ENCODE measurements around the gene GRN. TPM values are rescaled to one million over a fixed set of nuclear protein-coding genes. Genes with fewer than 3 reads are reported as not detected.

Gene GRN
- polyA plus RNA-seq, 1 of the 3 experiments (the other 2 are of a cell fraction) = 442 TPM

- TF ChIP-seq ZBTB33 (IDR thresholded peaks at IDR 0.05; ENCODE audit: borderline replicate concordance, low read depth) = no peak
- TF ChIP-seq EP300 (IDR thresholded peaks at IDR 0.05; ENCODE audit: borderline replicate concordance in 1 of 2, low read depth in 1 of 2, low read length in 1 of 2) = no peak
- no peak for TF ChIP-seq TEAD4 (IDR thresholded peaks at IDR 0.05; ENCODE audit: borderline replicate concordance, insufficient read depth)
- TF ChIP-seq MEF2A (IDR thresholded peaks at IDR 0.05; ENCODE audit: borderline replicate concordance, low read depth) = no peak
- TF ChIP-seq ELF1 (IDR thresholded peaks at IDR 0.05) = no peak
- TF ChIP-seq CHD2 (IDR thresholded peaks at IDR 0.05; ENCODE audit: low read length, partially characterized antibody) = no peak
- no peak for TF ChIP-seq FOXJ3 (CRISPR knock-in tag; IDR thresholded peaks at IDR 0.05)
- peak; percentile 64 for TF ChIP-seq SMC3 (IDR thresholded peaks at IDR 0.05; ENCODE audit: low read depth, low read length)
- TF ChIP-seq IRF3 (IDR thresholded peaks at IDR 0.05; ENCODE audit: low read depth, low read length) = no peak
Observed at GRCh38 chr17:44350733-44351226, 5.7 kb downstream of the GRN start (continued).

- no peaks in the 10 kb centered on the region for H3K27me3 ChIP-seq (ENCODE audit: insufficient read depth)
- POLR2A ChIA-PET = interaction anchor here (2.1 kb wide), 1 partner anchor 11 kb away, joined by 11 read pairs; the partner anchor contains the start of gene FAM171A2
- TF ChIP-seq CTCF (IDR thresholded peaks at IDR 0.05) = no peak
- no peak for TF ChIP-seq IRF3 (IDR thresholded peaks at IDR 0.05; ENCODE audit: low read depth, low read length)
- TF ChIP-seq RAD21 (IDR thresholded peaks at IDR 0.05; ENCODE audit: low read length) = no peak
- no peak for TF ChIP-seq REST (IDR thresholded peaks at IDR 0.05; ENCODE audit: low read depth, low read length)
- no peak for TF ChIP-seq JUND (IDR thresholded peaks at IDR 0.05)
- no peak for TF ChIP-seq MXI1 (IDR thresholded peaks at IDR 0.05; ENCODE audit: low read depth, low read length)
- TF ChIP-seq PBX3 (IDR thresholded peaks at IDR 0.05) = no peak
- no peak for TF ChIP-seq POLR2AphosphoS5 (IDR thresholded peaks at IDR 0.05; ENCODE audit: low read depth, low read length)
- no peak for TF ChIP-seq FOXM1 (IDR thresholded peaks at IDR 0.05; ENCODE audit: low read depth)
- no peak for TF ChIP-seq TCF12 (IDR thresholded peaks at IDR 0.05)
- TF ChIP-seq USF1 (IDR thresholded peaks at IDR 0.05; ENCODE audit: borderline replicate concordance, low read depth) = no peak
- no peak for TF ChIP-seq ELF1 (IDR thresholded peaks at IDR 0.05)
Observed at GRCh38 chr17:44351464-44351863, 6.4 kb downstream of the GRN start.

More at GRCh38 chr17:44351464-44351863, 6.4 kb downstream of the GRN start:
- Histone ChIP-seq H3K9me2 (no peaks in the 10 kb centered on the region), H3K36me3 (replicated peaks in 1 of 2; ENCODE audit: control insufficient read depth in 1 of 2, insufficient read depth in 2 of 2, low read length in 1 of 2) (peaks cover 0 to 35% of the 10 kb centered on the region in 2 experiments), H3K9ac (no peak overlapping the region), H3F3A (replicated peaks; ENCODE audit: insufficient read depth) (no peaks in the 10 kb centered on the region), H3K4me1 (ENCODE audit: control insufficient read depth in 1 of 2, insufficient read depth in 2 of 2, low read depth in 1 of 2, low read length in 1 of 2) (no peaks in the 10 kb centered on the region; a peak in 1 of 4 replicates), H2AFZ (ENCODE audit: low read depth) (no peak overlapping the region), H3K27ac (ENCODE audit: low read depth in 2 of 2, low read length in 1 of 2) (no peak overlapping the region), H4K20me1 (ENCODE audit: insufficient read depth) (peaks cover 7% of the 10 kb centered on the region; the same call in 1 of the 2 replicates), H3K9me3 (no peaks in the 10 kb centered on the region), H3K79me2 (ENCODE audit: insufficient read depth) (peaks cover 8% of the 10 kb centered on the region; the same call in 1 of the 2 replicates), H3K4me2 (no peak overlapping the region), H3K4me3 (ENCODE audit: low read depth in 2 of 2, low read length in 1 of 2) (no peak overlapping the region)
- CTCF ChIA-PET = interaction anchor here (0.6 to 5.4 kb wide), 26 partner anchors 10 to 268 kb away, joined by 3 to 85 read pairs (median 5); partner anchors contain the start of genes FAM171A2 and TMUB2
- DNase-seq = peak; percentile 25
- 72% methylated on average over 3 of the region's 8 CpGs for WGBS (ENCODE audit: low lambda C conversion rate)

Data from SK-N-SH (cell line).